ENCODE data around the gene PCARE. TPM values are rescaled to one million over a fixed set of nuclear protein-coding genes. Genes with fewer than 3 reads are reported as not detected.

Gene PCARE
- total RNA-seq, 4 donors from 2014 or later = not detected

GRCh38 chr2:29014331-29014730 lies 60.0 kb downstream of the PCARE start:
- Histone ChIP-seq H3K4me1 (peaks cover 0 to 28% (median 24%) of the 10 kb centered on the region in 4 donors), H3K9me3 (no peaks in the 10 kb centered on the region), H3K36me3 (no peaks in the 10 kb centered on the region), H3K27me3 (no peaks in the 10 kb centered on the region), H3K27ac (peak overlapping the region; percentile 57 to 87 (median 77)), H3K4me3 (no peak overlapping the region)
- TF ChIP-seq CTCF (IDR thresholded peaks at IDR 0.05) (no peak), POLR2A (IDR thresholded peaks at IDR 0.05) (no peak)
- DNase-seq = no peak

- Histone ChIP-seq H3K27ac (peak overlapping the region; percentile 74 to 87 (median 77)), H3K9me3 (no peaks in the 10 kb centered on the region), H3K27me3 (no peaks in the 10 kb centered on the region), H3K36me3 (no peaks in the 10 kb centered on the region), H3K4me3 (no peak overlapping the region), H3K4me1 (peaks cover 0 to 28% (median 24%) of the 10 kb centered on the region in 4 donors)
- TF ChIP-seq CTCF (IDR thresholded peaks at IDR 0.05) = peak in 1 of 6 experiments; percentile 7
- TF ChIP-seq POLR2A (IDR thresholded peaks at IDR 0.05) = no peak
- no peak for DNase-seq
These were observed 61.1 kb downstream of the PCARE start for GRCh38 chr2:29013057-29013780.

GRCh38 chr2:29012211-29012681 lies 62.1 kb downstream of the PCARE start:
- Histone ChIP-seq H3K4me3 (no peak overlapping the region), H3K36me3 (no peaks in the 10 kb centered on the region), H3K4me1 (peaks cover 0 to 28% (median 24%) of the 10 kb centered on the region in 4 donors), H3K9me3 (no peaks in the 10 kb centered on the region), H3K27me3 (no peaks in the 10 kb centered on the region), H3K27ac (peak overlapping the region; percentile 73 to 87 (median 76))
- DNase-seq = peak in 2 of 3 donors; percentile 46 to 80
- TF ChIP-seq POLR2A (IDR thresholded peaks at IDR 0.05) (no peak), CTCF (IDR thresholded peaks at IDR 0.05) (no peak)

Other genes starting within 250 kb of the PCARE start
- 10 to 100 TPM; 12.6 to 19.0 (median 16.6) TPM for gene TRMT61B, start 204.2 kb downstream of the PCARE start, total RNA-seq
- 10 to 100 TPM; 17.4 to 98.2 (median 24.4) TPM for gene WDR43, start 179.9 kb downstream of the PCARE start, total RNA-seq
- gene TOGARAM2, start 93.2 kb downstream of the PCARE start, total RNA-seq = 1 to 10 TPM in 1 of 4 donors, under 1 TPM in 3; under 0.01 to 1.1 (median 0.22) TPM
- gene CLIP4, start 40.9 kb upstream of the PCARE start, total RNA-seq = 10 to 100 TPM in 3 of 4 donors, 1 to 10 TPM in 1; 7.0 to 40.4 (median 16.9) TPM